WTC11 (cell line): ENCODE measurements around the gene GPAT3. TPM values are rescaled to one million over a fixed set of nuclear protein-coding genes. Genes with fewer than 3 reads are reported as not detected.
"Not testable (repeated sequence)": the region's sequence is repeated elsewhere in the genome, so short reads cannot be mapped to it uniquely, and the experiment has no call there.

ENCODE experiments used
- ATAC-seq: fragments of 200-7000 bp; cut with Tn5 transposase; 2 replicates; pipeline ENCODE4 v1.10.0; 2021; ENCODE audit warnings: mild to moderate bottlenecking, moderate library complexity
- CTCF ChIA-PET: fragments of 300-600 bp; sonication (Branson Sonifier 250); formaldehyde crosslinking; loops from one replicate; lab custom pipeline; 2021; ENCODE audit warnings: antibody characterized with exemption; lab: Charles Lee
- POLR2A ChIA-PET: fragments of 350-600 bp; sonication (Branson Sonifier 250); formaldehyde crosslinking; loops from one replicate; lab custom pipeline; 2021; ENCODE audit warnings: antibody characterized with exemption; lab: Charles Lee
- DNase-seq: peaks from one replicate; pipeline ENCODE4 v3.0.0; 2021; ENCODE audit warnings: low spot score
- H3K27ac Mint-ChIP-seq: 2 replicates; pipeline ENCODE4 v1.8.0; 2021; ENCODE audit warnings: mixed read lengths
- H3K27me3 Mint-ChIP-seq: 2 replicates; pipeline ENCODE4 v1.8.0; 2021; ENCODE audit warnings: low read depth, mild to moderate bottlenecking, moderate library complexity, mixed read lengths
- H3K36me3 Mint-ChIP-seq: 2 replicates; pipeline ENCODE4 v1.8.0; 2021; ENCODE audit warnings: mixed read lengths
- H3K4me1 Mint-ChIP-seq: 2 replicates; pipeline ENCODE4 v1.8.0; 2022; ENCODE audit warnings: mixed read lengths
- H3K4me3 Mint-ChIP-seq: 2 replicates; pipeline ENCODE4 v1.8.0; 2021; ENCODE audit warnings: mild to moderate bottlenecking, moderate library complexity, mixed read lengths
- H3K9me3 Mint-ChIP-seq: 2 replicates; pipeline ENCODE4 v1.8.0; 2021; ENCODE audit warnings: mixed read lengths
- AFF4 ChIP-seq: sonication (generic); formaldehyde crosslinking; IDR thresholded peaks from 2 replicates; pipeline ENCODE4 v1.8.1; 2023; ENCODE audit warnings: mild to moderate bottlenecking, missing genetic modification reagents, borderline replicate concordance
- ARID4B ChIP-seq: sonication (generic); formaldehyde crosslinking; IDR thresholded peaks from 2 replicates; pipeline ENCODE4 v1.8.0; 2023; ENCODE audit warnings: missing genetic modification reagents, mild to moderate bottlenecking, borderline replicate concordance
- ATF6 ChIP-seq: sonication (generic); formaldehyde crosslinking; IDR thresholded peaks from 2 replicates; pipeline ENCODE4 v1.8.1; 2023; ENCODE audit warnings: mild to moderate bottlenecking, missing genetic modification reagents
- CDX4 ChIP-seq: fragments of 250-450 bp; sonication (Bioruptor Pico); IDR thresholded peaks from 2 replicates; pipeline ENCODE4 v1.9.0; 2021; ENCODE audit warnings: moderate library complexity, mild to moderate bottlenecking, inconsistent platforms, borderline replicate concordance
- CTCF ChIP-seq: fragments of 200-600 bp; IDR thresholded peaks from 2 replicates; pipeline ENCODE4 v1.8.0; 2022; ENCODE audit warnings: antibody characterized with exemption
- E2F4 ChIP-seq: sonication (generic); formaldehyde crosslinking; IDR thresholded peaks from 2 replicates; pipeline ENCODE4 v1.8.1; 2022; ENCODE audit warnings: low read depth, mild to moderate bottlenecking, moderate library complexity, missing genetic modification reagents, borderline replicate concordance
- EMX1 ChIP-seq: fragments of 250-450 bp; sonication (Bioruptor Pico); IDR thresholded peaks from 2 replicates; pipeline ENCODE4 v1.8.0; 2021; ENCODE audit warnings: mild to moderate bottlenecking
- FOXJ3 ChIP-seq: sonication (generic); formaldehyde crosslinking; IDR thresholded peaks from 2 replicates; pipeline ENCODE4 v1.9.0; 2021; ENCODE audit warnings: missing genetic modification reagents, mild to moderate bottlenecking, borderline replicate concordance
- GABPB1 ChIP-seq: sonication (generic); formaldehyde crosslinking; IDR thresholded peaks from 2 replicates; pipeline ENCODE4 v1.8.1; 2023; ENCODE audit warnings: mild to moderate bottlenecking, missing genetic modification reagents
- JUN ChIP-seq: sonication (generic); formaldehyde crosslinking; IDR thresholded peaks from 2 replicates; pipeline ENCODE4 v1.8.0; 2023; ENCODE audit warnings: mild to moderate bottlenecking, missing genetic modification reagents
- NFE2L1 ChIP-seq: sonication (generic); formaldehyde crosslinking; IDR thresholded peaks from 2 replicates; pipeline ENCODE4 v1.8.1; 2023; ENCODE audit warnings: missing genetic modification reagents
- NR1H2 ChIP-seq: sonication (generic); formaldehyde crosslinking; IDR thresholded peaks from 2 replicates; pipeline ENCODE4 v1.9.0; 2021; ENCODE audit warnings: mild to moderate bottlenecking, moderate library complexity, missing genetic modification reagents
- OVOL2 ChIP-seq: fragments of 250-450 bp; sonication (Bioruptor Pico); IDR thresholded peaks from 2 replicates; pipeline ENCODE4 v1.9.0; 2021; ENCODE audit warnings: mild to moderate bottlenecking, borderline replicate concordance
- PRRX2 ChIP-seq: fragments of 250-450 bp; sonication (Bioruptor Pico); IDR thresholded peaks from 2 replicates; pipeline ENCODE4 v1.8.0; 2021; ENCODE audit warnings: mild to moderate bottlenecking
- RORB ChIP-seq: fragments of 250-450 bp; sonication (Bioruptor Pico); IDR thresholded peaks from 2 replicates; pipeline ENCODE4 v1.9.0; 2021; ENCODE audit warnings: mild to moderate bottlenecking
- SP1 ChIP-seq: sonication (generic); formaldehyde crosslinking; conservative IDR thresholded peaks from 2 replicates; pipeline ENCODE4 v1.8.1; 2022; ENCODE audit warnings: missing genetic modification reagents
- STAT6 ChIP-seq: sonication (generic); formaldehyde crosslinking; conservative IDR thresholded peaks from 2 replicates; pipeline ENCODE4 v1.8.1; 2023; ENCODE audit warnings: mild to moderate bottlenecking, low read depth, missing genetic modification reagents, moderate library complexity
- TCF7 ChIP-seq: sonication (generic); formaldehyde crosslinking; IDR thresholded peaks from 2 replicates; pipeline ENCODE4 v1.8.0; 2022; ENCODE audit warnings: mild to moderate bottlenecking, low read depth, missing genetic modification reagents, moderate library complexity
- ZNF138 ChIP-seq: sonication (generic); formaldehyde crosslinking; conservative IDR thresholded peaks from 2 replicates; pipeline ENCODE4 v1.8.1; 2022; ENCODE audit warnings: mild to moderate bottlenecking, moderate library complexity, missing genetic modification reagents
- total RNA-seq: library from RNA; stranded (reverse); gene quantifications from 3 replicates; pipeline ENCODE4 v1.2.3, GENCODE V29; 2021

GPAT3 gene
- total RNA-seq, 1 experiment from 2014 or later = 1.3 TPM

- Mint-ChIP-seq H3K9me3 (peaks cover 4% of the 10 kb centered on the region; the same call in 1 of the 2 replicates), H3K27me3 (no peaks in the 10 kb centered on the region), H3K4me3 (no peak overlapping the region), H3K36me3 (no peaks in the 10 kb centered on the region), H3K4me1 (no peaks in the 10 kb centered on the region), H3K27ac (no peak overlapping the region)
- no peak for TF ChIP-seq E2F4 (CRISPR knock-in tag)
- TF ChIP-seq CDX4 (CRISPR knock-in tag) = no peak
- no peak for TF ChIP-seq AFF4 (CRISPR knock-in tag)
- no peak for TF ChIP-seq PRRX2
- TF ChIP-seq NFE2L1 (CRISPR knock-in tag) = no peak
- TF ChIP-seq SP1 = no peak
- TF ChIP-seq TCF7 (CRISPR knock-in tag) = no peak
- no peak for TF ChIP-seq FOXJ3 (CRISPR knock-in tag)
- TF ChIP-seq JUN (CRISPR knock-in tag) = no peak
- TF ChIP-seq STAT6 (CRISPR knock-in tag) = no peak
- no peak for TF ChIP-seq RORB (CRISPR knock-in tag)
- no peak for TF ChIP-seq ARID4B (CRISPR knock-in tag)
- no peak for TF ChIP-seq ZNF138
- TF ChIP-seq NR1H2 (CRISPR knock-in tag) = no peak
- TF ChIP-seq CTCF = no peak
- no peak for TF ChIP-seq OVOL2
- no peak for TF ChIP-seq GABPB1 (CRISPR knock-in tag)
- TF ChIP-seq ATF6 (CRISPR knock-in tag) = no peak
- no peak for TF ChIP-seq EMX1 (CRISPR knock-in tag)
- POLR2A ChIA-PET = no interaction called here
- CTCF ChIA-PET = interaction anchor here (0.6 kb wide), 1 partner anchor 71 kb away, joined by 5 read pairs; no protein-coding TSS in a partner anchor
- ATAC-seq (no peak), DNase-seq (no peak)
Measured at GRCh38 chr4:83574247-83574646, 38.3 kb downstream of the GPAT3 start.

- H3K36me3 Mint-ChIP-seq, POLR2A ChIA-PET, CTCF ChIA-PET, H3K27ac Mint-ChIP-seq, H3K4me1 Mint-ChIP-seq, H3K4me3 Mint-ChIP-seq, ATAC-seq, DNase-seq, H3K27me3 Mint-ChIP-seq: not testable (repeated sequence)
- H3K9me3 Mint-ChIP-seq = peaks cover 12% of the 10 kb centered on the region
Measured at GRCh38 chr4:83576237-83576636, 40.3 kb downstream of the GPAT3 start.
